Chondrocyte (in vitro differentiated cells): ENCODE results near the gene TMEM106A. TPM values are rescaled to one million over a fixed set of nuclear protein-coding genes. Genes with fewer than 3 reads are reported as not detected.

Experiments
- DNase-seq: peaks from one replicate; pipeline ENCODE4 v3.0.0; 2021; ENCODE audit warnings: mixed read lengths, low spot score
- H3K27ac Mint-ChIP-seq: one replicate; pipeline ENCODE4 v1.8.0; 2021; ENCODE audit warnings: mild to moderate bottlenecking, moderate library complexity, mixed read lengths; ENCODE audit not compliant: unreplicated experiment
- H3K27me3 Mint-ChIP-seq: 2 replicates; pipeline ENCODE4 v1.8.0; 2021; ENCODE audit warnings: low read depth, mixed read lengths
- H3K36me3 Mint-ChIP-seq: 2 replicates; pipeline ENCODE4 v1.8.0; 2021; ENCODE audit warnings: low read depth, mixed read lengths
- H3K4me1 Mint-ChIP-seq: 2 replicates; pipeline ENCODE4 v1.8.0; 2021; ENCODE audit warnings: low read depth, mild to moderate bottlenecking, mixed read lengths
- H3K4me3 Mint-ChIP-seq: one replicate; pipeline ENCODE4 v1.8.0; 2021; ENCODE audit warnings: mild to moderate bottlenecking, moderate library complexity, mixed read lengths; ENCODE audit not compliant: unreplicated experiment
- H3K9me3 Mint-ChIP-seq: 2 replicates; pipeline ENCODE4 v1.8.0; 2021; ENCODE audit warnings: low read depth, mixed read lengths
- total RNA-seq: library from RNA; stranded (reverse); gene quantifications from 3 replicates; pipeline ENCODE4 v1.2.1, GENCODE V29; 2021
- TF ChIP-seq, protein P1 (sequence below): fragments of 200-600 bp; sonication (generic); IDR thresholded peaks from 2 replicates; pipeline ENCODE4 v1.5.0; 2021; ENCODE audit warnings: antibody characterized with exemption, mild to moderate bottlenecking, moderate library complexity

Gene TMEM106A
- total RNA-seq, 1 donor from 2014 or later, result 16.4 TPM

DNA sequence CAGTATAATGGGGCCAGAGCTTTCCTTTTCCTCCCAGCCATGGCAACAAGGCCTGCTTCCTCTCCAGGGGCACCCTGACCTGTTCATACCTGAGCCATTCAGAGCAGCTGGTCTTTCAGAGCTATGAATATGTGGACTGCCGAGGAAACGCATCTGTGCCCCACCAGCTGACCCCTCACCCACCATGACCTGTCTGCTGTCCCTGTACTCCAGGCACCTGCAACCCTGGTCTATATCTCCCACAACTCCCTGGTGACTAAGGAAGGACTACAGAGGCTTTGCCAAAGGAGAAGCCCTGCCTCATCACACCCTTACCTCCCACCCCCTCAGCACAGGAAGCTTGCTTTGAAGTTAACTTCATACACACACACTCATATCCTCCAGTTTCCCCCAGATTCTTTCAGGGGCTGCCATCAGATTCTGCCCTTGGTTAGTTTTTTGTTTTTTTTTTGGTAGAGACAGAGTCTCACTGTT, 6.0 kb downstream of the TMEM106A start:
- Mint-ChIP-seq H3K4me3 (no peak overlapping the region), H3K9me3 (no peaks in the 10 kb centered on the region)
- DNase-seq, result peak; percentile 33

DNA sequence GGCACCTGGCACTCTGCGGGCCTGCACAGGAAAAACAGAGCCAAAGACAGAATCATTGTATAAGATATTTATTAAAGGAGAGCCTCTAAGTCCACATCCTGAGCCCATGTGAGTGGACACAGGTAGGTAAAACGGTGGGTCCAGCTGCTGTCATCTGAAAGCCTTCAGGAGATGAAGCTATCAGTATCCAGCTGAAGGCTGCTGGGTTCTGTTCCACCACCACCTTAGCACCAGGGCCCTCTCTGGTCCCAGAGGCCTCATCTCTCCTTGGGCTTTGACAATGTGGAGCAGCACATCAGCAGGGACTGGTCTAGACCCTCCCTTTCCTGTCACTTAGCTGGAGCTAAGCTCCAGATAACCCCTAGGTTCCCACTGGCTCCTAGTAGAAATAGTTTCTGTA, 7.3 kb downstream of the TMEM106A start:
- DNase-seq, result peak; percentile 12
- peaks cover 3% of the 10 kb centered on the region for H3K4me1 Mint-ChIP-seq
- H3K4me3 Mint-ChIP-seq, result no peak overlapping the region

More for the DNA sequence above, 6.0 kb downstream of the TMEM106A start:
- TF ChIP-seq, protein P1, sequence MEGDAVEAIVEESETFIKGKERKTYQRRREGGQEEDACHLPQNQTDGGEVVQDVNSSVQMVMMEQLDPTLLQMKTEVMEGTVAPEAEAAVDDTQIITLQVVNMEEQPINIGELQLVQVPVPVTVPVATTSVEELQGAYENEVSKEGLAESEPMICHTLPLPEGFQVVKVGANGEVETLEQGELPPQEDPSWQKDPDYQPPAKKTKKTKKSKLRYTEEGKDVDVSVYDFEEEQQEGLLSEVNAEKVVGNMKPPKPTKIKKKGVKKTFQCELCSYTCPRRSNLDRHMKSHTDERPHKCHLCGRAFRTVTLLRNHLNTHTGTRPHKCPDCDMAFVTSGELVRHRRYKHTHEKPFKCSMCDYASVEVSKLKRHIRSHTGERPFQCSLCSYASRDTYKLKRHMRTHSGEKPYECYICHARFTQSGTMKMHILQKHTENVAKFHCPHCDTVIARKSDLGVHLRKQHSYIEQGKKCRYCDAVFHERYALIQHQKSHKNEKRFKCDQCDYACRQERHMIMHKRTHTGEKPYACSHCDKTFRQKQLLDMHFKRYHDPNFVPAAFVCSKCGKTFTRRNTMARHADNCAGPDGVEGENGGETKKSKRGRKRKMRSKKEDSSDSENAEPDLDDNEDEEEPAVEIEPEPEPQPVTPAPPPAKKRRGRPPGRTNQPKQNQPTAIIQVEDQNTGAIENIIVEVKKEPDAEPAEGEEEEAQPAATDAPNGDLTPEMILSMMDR, result no peak
- no peaks in the 10 kb centered on the region for H3K27me3 Mint-ChIP-seq
- H3K4me1 Mint-ChIP-seq, result peaks cover 16% of the 10 kb centered on the region
- H3K36me3 Mint-ChIP-seq, result peaks cover 15% of the 10 kb centered on the region
- H3K27ac Mint-ChIP-seq, result no peak overlapping the region

DNA sequence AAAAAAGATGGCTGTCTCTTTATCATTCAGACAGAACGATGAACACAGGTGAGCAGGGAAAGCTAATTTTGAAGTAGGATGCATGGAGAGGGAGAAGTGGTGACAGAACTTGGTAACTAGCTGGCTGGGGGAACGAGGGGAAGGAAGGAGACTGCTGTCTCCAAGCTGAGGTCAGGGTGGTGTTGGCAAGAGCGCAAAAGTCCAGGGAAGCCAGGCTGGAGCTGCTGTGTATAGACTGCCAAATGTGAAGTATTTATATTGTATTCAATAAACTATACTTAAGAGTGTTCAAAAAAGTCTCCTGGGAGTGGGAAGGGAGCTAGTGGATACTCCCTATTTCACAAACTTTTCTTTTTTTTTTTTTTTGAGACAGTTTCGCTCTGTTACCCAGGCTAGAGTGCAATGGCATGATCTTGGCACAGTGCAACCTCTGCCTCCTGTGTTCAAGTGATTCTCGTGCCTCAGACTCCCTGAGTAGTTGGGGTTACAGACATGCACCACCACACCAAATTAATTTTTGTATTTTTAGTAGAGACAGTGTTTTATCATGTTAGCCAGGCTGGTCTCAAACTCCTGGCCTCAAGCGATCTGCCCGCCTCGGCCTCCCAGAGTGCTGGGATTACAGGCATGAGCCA, 8.2 kb downstream of the TMEM106A start:
- Mint-ChIP-seq H3K36me3 (peaks cover 17% of the 10 kb centered on the region), H3K27me3 (no peaks in the 10 kb centered on the region), H3K4me3 (no peak overlapping the region), H3K4me1 (peaks cover 3% of the 10 kb centered on the region), H3K27ac (no peak overlapping the region), H3K9me3 (no peaks in the 10 kb centered on the region)
- DNase-seq, result peak; percentile 15
- TF ChIP-seq, protein P1, result no peak

More for the DNA sequence above, 7.3 kb downstream of the TMEM106A start:
- peaks cover 15% of the 10 kb centered on the region for H3K36me3 Mint-ChIP-seq
- H3K27ac Mint-ChIP-seq, result peak overlapping the region; percentile 17
- H3K27me3 Mint-ChIP-seq, result no peaks in the 10 kb centered on the region
- no peaks in the 10 kb centered on the region for H3K9me3 Mint-ChIP-seq
- TF ChIP-seq, protein P1, result no peak

DNA sequence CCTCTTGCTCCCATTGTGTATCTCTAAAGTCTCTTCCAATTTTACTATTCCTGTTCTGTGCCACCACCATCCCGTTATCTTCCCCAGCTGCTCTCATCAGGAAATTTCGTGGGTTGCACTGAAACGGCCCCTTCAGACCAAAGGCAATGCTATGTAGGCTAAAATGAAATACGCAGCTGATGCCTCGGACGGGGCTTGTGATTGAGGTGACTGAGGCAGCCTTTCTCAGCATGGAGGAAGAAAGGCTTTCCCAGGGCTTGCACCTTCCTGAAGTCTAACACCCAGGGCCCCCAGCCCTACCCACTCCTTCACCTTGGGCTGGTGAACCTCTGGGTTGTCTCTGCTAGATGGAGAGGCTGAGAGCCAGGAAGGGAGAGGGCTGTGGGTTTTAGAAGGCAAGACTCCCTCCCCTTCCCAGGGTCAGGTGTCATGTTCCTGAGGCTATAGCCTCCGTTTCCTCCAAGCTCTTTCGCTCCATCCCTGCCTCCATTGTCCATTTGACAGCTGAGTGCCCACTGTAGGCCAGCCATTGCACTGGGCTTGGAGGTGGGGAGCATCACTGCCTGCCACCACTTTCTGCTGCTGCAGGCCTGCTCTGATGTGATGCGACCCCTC, 8.9 kb downstream of the TMEM106A start:
- H3K36me3 Mint-ChIP-seq, result peaks cover 16% of the 10 kb centered on the region
- TF ChIP-seq, protein P1, result no peak
- no peaks in the 10 kb centered on the region for H3K9me3 Mint-ChIP-seq
- H3K27ac Mint-ChIP-seq, result no peak overlapping the region
- H3K4me1 Mint-ChIP-seq, result peaks cover 3% of the 10 kb centered on the region
- DNase-seq, result peak; percentile 46
- no peak overlapping the region for H3K4me3 Mint-ChIP-seq
- H3K27me3 Mint-ChIP-seq, result no peaks in the 10 kb centered on the region

DNA sequence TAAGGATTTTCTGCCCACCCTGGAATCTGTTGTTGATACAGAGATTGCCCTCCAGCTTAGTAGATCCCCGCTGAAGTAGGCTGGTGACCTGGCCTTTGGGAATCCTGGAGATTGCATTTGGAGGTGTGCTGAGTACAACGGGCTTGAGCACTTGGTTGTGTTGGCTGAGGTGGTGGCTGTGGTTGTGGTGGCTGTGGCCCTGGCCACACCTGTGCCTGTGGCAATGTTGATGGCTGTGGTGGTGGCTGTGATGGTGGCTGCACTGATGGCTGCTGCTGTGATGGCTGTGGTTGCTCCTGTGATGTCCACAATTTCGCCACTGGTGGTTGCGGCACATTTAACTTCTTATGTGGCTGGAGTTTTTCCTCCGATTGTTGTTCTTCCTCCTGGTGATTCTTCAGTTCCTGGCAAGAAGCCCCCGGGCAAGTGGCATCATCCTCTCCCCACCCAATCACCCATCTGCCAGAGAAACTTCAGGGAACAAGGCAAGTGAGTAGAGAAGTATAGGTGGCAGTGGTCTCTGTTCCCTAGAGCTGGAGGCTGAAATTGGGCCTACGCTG, 12.6 kb downstream of the TMEM106A start:
- Mint-ChIP-seq H3K4me3 (no peak overlapping the region), H3K4me1 (peaks cover 3% of the 10 kb centered on the region), H3K27ac (no peak overlapping the region), H3K36me3 (peaks cover 6% of the 10 kb centered on the region), H3K27me3 (no peaks in the 10 kb centered on the region), H3K9me3 (no peaks in the 10 kb centered on the region)
- DNase-seq, result peak; percentile 50
- TF ChIP-seq, protein P1, result no peak
